ENCODE data around the gene LAMTOR1.

Gene LAMTOR1

GRCh38 chr11:72080326-72081183 lies 22.5 kb downstream of the LAMTOR1 start, which contains the start of the genes LRRC51 and NUMA1:
TSS of gene LRRC51 (plus strand) at chr11:72080850. CDS start at chr11:72089084, 8,234 bp downstream.
TSS of gene NUMA1 (minus strand) at chr11:72080542. CDS start at chr11:72035943, 44,599 bp downstream.
- DNase-seq, result peak; percentile 100

GRCh38 chr11:72079819-72080325 lies 23.2 kb downstream of the LAMTOR1 start:
- no peak for DNase-seq

- DNase-seq, result no peak
These were observed 24.6 kb downstream of the LAMTOR1 start for GRCh38 chr11:72078477-72078876.

GRCh38 chr11:72075756-72076155 lies 27.3 kb downstream of the LAMTOR1 start:
- no peak for DNase-seq

GRCh38 chr11:72075109-72075508 lies 28.0 kb downstream of the LAMTOR1 start:
- DNase-seq, result no peak

GRCh38 chr11:72072348-72072747 lies 30.7 kb downstream of the LAMTOR1 start:
- DNase-seq, result no peak

- DNase-seq, result no peak
These were observed 32.6 kb downstream of the LAMTOR1 start for GRCh38 chr11:72070491-72070890.

- peak; percentile 80 for DNase-seq
These were observed 33.3 kb downstream of the LAMTOR1 start for GRCh38 chr11:72069787-72070251.

- no peak for DNase-seq
These were observed 33.9 kb downstream of the LAMTOR1 start for GRCh38 chr11:72069200-72069599.

- no peak for DNase-seq
These were observed 35.4 kb downstream of the LAMTOR1 start for GRCh38 chr11:72067676-72068075.

GRCh38 chr11:72067266-72067665 lies 35.8 kb downstream of the LAMTOR1 start:
- no peak for DNase-seq

GRCh38 chr11:72066855-72067254 lies 36.2 kb downstream of the LAMTOR1 start:
- no peak for DNase-seq

GRCh38 chr11:72061739-72062396 lies 41.2 kb downstream of the LAMTOR1 start:
- no peak for DNase-seq

- no peak for DNase-seq
These were observed 44.6 kb downstream of the LAMTOR1 start for GRCh38 chr11:72058416-72059034.

- DNase-seq, result no peak
These were observed 54.2 kb downstream of the LAMTOR1 start for GRCh38 chr11:72048766-72049460.
